Stomach (tissue), 4 donors: ENCODE results near the gene SCARB1.

Source experiments
- CTCF ChIP-seq, 7 experiments: fragments of 450-650 bp in 4 of 7; fragments of 200-600 bp in 3 of 7; sonication (generic) in 3 of 7; IDR thresholded peaks; one replicate each; pipeline ENCODE4 v1.5.1; 2016 to 2019; ENCODE audit warnings: antibody characterized with exemption in 7 of 7, control low read depth in 2 of 7, mild to moderate bottlenecking in 1 of 7
- EP300 ChIP-seq: sonication (generic); formaldehyde crosslinking; IDR thresholded peaks from one replicate; pipeline ENCODE4 v1.6.1; 2017; ENCODE audit warnings: antibody characterized with exemption
- POLR2AphosphoS5 ChIP-seq, 3 donors: sonication (generic); formaldehyde crosslinking; IDR thresholded peaks; one replicate each; pipeline ENCODE4 v1.6.1; 2016; ENCODE audit warnings: antibody characterized with exemption in 3 of 3

GRCh38 chr12:124883263-124884130 is 19.8 kb upstream of the SCARB1 start:
- TF ChIP-seq CTCF (IDR thresholded peaks at IDR 0.05) (no peak), EP300 (no peak), POLR2AphosphoS5 (IDR thresholded peaks at IDR 0.05) (no peak)
